H1 (cell line): ENCODE measurements around the gene TNS3.

Source experiments
- EP300 ChIP-seq, 2 experiments: IDR thresholded peaks; 1 replicate in 1 of 2; 2 replicates in 1 of 2; pipeline ENCODE4 v1.6.1; 2011 to 2012; ENCODE audit warnings: low read depth in 2 of 2, low read length in 2 of 2, mild to moderate bottlenecking in 2 of 2, borderline replicate concordance in 1 of 2, inconsistent platforms in 1 of 2, moderate library complexity in 1 of 2
- FOSL1 ChIP-seq: IDR thresholded peaks from 2 replicates; pipeline ENCODE4 v1.6.1; 2011; ENCODE audit warnings: mild to moderate bottlenecking, low read depth, low read length, moderate library complexity; ENCODE audit not compliant: insufficient read depth
- PHF8 ChIP-seq: fragments of 200-600 bp; sonication (generic); conservative IDR thresholded peaks from 2 replicates; pipeline ENCODE4 v1.7.1; 2012; ENCODE audit warnings: low read depth, mild to moderate bottlenecking, inconsistent platforms, low read length, moderate library complexity
- POLR2A ChIP-seq, 2 experiments: IDR thresholded peaks; 1 replicate in 1 of 2; 2 replicates in 1 of 2; pipeline ENCODE4 v1.6.1; 2011; ENCODE audit warnings: low read depth in 2 of 2, low read length in 2 of 2, mild to moderate bottlenecking in 2 of 2; ENCODE audit errors: control extremely low read depth in 1 of 2
- RAD21 ChIP-seq, 2 experiments: IDR thresholded peaks in 1 of 2; conservative IDR thresholded peaks in 1 of 2; 2 replicates each; pipeline ENCODE4 v1.6.1; 2011; ENCODE audit warnings: low read depth in 2 of 2, low read length in 2 of 2, improper control_type of control experiment in 1 of 2, inconsistent platforms in 1 of 2, mild to moderate bottlenecking in 1 of 2, moderate library complexity in 1 of 2
- RFX5 ChIP-seq: IDR thresholded peaks from 2 replicates; pipeline ENCODE4 v1.6.1; 2011; ENCODE audit warnings: low read depth, low read length, improper control_type of control experiment, borderline replicate concordance
- RNF2 ChIP-seq: fragments of 200-900, 300-1000 bp; sonication (generic); IDR thresholded peaks from 2 replicates; pipeline ENCODE4 v1.7.1; 2016; ENCODE audit warnings: borderline replicate concordance, low read depth, mild to moderate bottlenecking, antibody characterized with exemption, low read length; ENCODE audit not compliant: poor library complexity, severe bottlenecking; ENCODE audit errors: missing control alignments
- SP1 ChIP-seq: IDR thresholded peaks from 2 replicates; pipeline ENCODE4 v1.6.1; 2011; ENCODE audit warnings: low read depth, low read length
- SRF ChIP-seq: IDR thresholded peaks from 2 replicates; pipeline ENCODE4 v1.6.1; 2011; ENCODE audit warnings: mild to moderate bottlenecking, low read depth, low read length, moderate library complexity
- SUZ12 ChIP-seq: fragments of 200-600 bp; sonication (generic); IDR thresholded peaks from 2 replicates; pipeline ENCODE4 v1.6.1; 2012; ENCODE audit warnings: mild to moderate bottlenecking, inconsistent platforms, low read length, moderate library complexity, mixed read lengths
- TEAD4 ChIP-seq: IDR thresholded peaks from 2 replicates; pipeline ENCODE4 v1.6.1; 2012; ENCODE audit warnings: low read depth, low read length, inconsistent platforms, mixed read lengths
- TF ChIP-seq, protein P1 (sequence below), 3 experiments: IDR thresholded peaks; 1 replicate in 2 of 3; 2 replicates in 1 of 3; pipeline versions ENCODE4 v1.5.1 to v1.6.1; 2011; ENCODE audit warnings: low read length in 3 of 3, mild to moderate bottlenecking in 3 of 3, inconsistent platforms in 2 of 3, low read depth in 1 of 3, moderate library complexity in 1 of 3; ENCODE audit not compliant: insufficient read depth in 1 of 3; ENCODE audit errors: control extremely low read depth in 1 of 3
- TF ChIP-seq, protein P2 (sequence below): IDR thresholded peaks from 2 replicates; pipeline ENCODE4 v1.6.1; 2011; ENCODE audit warnings: low read depth, mild to moderate bottlenecking, low read length; ENCODE audit not compliant: insufficient read depth

DNA sequence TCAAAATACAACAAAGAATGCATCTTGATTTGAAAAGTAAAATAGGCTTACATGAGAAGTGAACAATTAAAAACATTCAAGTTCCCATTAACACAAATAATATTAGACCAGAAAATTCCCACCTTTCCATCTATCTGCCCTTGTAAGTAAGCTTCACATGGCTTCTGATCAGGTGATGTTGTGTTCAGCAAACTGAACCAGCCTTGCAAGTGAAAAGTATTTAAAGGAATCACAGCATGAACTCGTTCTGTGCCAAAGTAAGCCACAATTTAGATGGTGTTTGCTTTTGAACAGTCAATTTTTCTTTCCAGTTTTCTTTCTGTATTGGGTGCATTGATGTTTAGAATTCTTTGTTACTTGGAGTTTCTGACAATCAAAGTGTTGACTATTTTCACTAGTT, 347.9 kb downstream of the TNS3 start:
- TF ChIP-seq PHF8 (no peak), SUZ12 (no peak), RNF2 (no peak), RAD21 (IDR thresholded peaks at IDR 0.05 in 1 of 2, conservative IDR thresholded peaks at IDR 0.05 in 1 of 2; ENCODE audit: low read depth in 2 of 2, low read length in 2 of 2) (no peak), TEAD4 (no peak), SRF (no peak), POLR2A (IDR thresholded peaks at IDR 0.05; ENCODE audit: control extremely low read depth in 1 of 2, low read depth in 2 of 2, low read length in 2 of 2) (no peak), SP1 (no peak), EP300 (IDR thresholded peaks at IDR 0.05; ENCODE audit: borderline replicate concordance in 1 of 2, low read depth in 2 of 2, low read length in 2 of 2) (no peak), FOSL1 (no peak), RFX5 (no peak)
- TF ChIP-seq, protein P1, sequence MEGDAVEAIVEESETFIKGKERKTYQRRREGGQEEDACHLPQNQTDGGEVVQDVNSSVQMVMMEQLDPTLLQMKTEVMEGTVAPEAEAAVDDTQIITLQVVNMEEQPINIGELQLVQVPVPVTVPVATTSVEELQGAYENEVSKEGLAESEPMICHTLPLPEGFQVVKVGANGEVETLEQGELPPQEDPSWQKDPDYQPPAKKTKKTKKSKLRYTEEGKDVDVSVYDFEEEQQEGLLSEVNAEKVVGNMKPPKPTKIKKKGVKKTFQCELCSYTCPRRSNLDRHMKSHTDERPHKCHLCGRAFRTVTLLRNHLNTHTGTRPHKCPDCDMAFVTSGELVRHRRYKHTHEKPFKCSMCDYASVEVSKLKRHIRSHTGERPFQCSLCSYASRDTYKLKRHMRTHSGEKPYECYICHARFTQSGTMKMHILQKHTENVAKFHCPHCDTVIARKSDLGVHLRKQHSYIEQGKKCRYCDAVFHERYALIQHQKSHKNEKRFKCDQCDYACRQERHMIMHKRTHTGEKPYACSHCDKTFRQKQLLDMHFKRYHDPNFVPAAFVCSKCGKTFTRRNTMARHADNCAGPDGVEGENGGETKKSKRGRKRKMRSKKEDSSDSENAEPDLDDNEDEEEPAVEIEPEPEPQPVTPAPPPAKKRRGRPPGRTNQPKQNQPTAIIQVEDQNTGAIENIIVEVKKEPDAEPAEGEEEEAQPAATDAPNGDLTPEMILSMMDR (IDR thresholded peaks at IDR 0.05; ENCODE audit: control extremely low read depth in 1 of 3, insufficient read depth in 1 of 3, low read depth in 1 of 3, low read length in 3 of 3), result no peak
- TF ChIP-seq, protein P2, sequence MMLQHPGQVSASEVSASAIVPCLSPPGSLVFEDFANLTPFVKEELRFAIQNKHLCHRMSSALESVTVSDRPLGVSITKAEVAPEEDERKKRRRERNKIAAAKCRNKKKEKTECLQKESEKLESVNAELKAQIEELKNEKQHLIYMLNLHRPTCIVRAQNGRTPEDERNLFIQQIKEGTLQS, result no peak
